ENCODE measurements around the gene POLDIP3.
A peak's percentile ranks its signal among the peaks of the same experiment; 100 is the strongest.

The POLDIP3 gene

DNA sequence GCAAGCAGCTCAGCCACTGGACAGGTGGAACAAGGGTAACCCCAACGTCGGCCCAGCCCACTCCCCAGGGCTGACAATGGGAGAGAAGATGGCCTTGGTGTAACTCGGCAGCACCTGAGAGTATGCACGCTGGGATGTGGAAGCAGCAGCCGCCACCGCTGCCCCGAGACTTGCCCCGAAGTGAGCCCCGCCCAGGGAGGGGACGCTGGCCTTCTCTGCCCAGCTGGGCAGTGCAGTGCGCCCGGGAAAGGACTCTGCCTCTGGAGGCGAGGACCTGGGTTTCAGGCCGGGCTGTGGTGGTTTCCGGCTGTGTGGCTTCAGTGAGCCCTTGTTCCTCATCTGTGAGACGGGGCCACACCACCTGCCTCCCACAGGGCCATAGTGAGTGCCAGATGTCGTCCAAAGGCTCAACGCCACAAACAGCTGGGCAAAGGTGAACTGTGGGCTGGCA is 8.6 kb upstream of the POLDIP3 start:
- H3K79me1 ChIP-seq (ENCODE audit: low read length), result no peaks in the 10 kb centered on the region
- H2BK5ac ChIP-seq (ENCODE audit: low read length), result no peak overlapping the region
- no peak overlapping the region for H2AK5ac ChIP-seq (ENCODE audit: low read length)
- H4K8ac ChIP-seq (ENCODE audit: low read depth, low read length), result no peak overlapping the region
- no peak for DNase-seq
- no peaks in the 10 kb centered on the region for H3K4me1 ChIP-seq (ENCODE audit: control insufficient read depth, low read depth, low read length)
- H3K23ac ChIP-seq (ENCODE audit: low read length), result no peak overlapping the region
- no peaks in the 10 kb centered on the region for H3K79me2 ChIP-seq (ENCODE audit: control insufficient read depth, insufficient read depth, low read length)
- H3K18ac ChIP-seq (ENCODE audit: low read length), result no peak overlapping the region
- WGBS (ENCODE audit: extremely low coverage, insufficient coverage, low lambda C conversion rate), result no CpG with 5 or more reads among the region's 18 CpGs
- H2BK120ac ChIP-seq (ENCODE audit: low read depth, low read length), result no peak overlapping the region
- H3K36me3 ChIP-seq (ENCODE audit: control insufficient read depth, insufficient read depth, low read length), result peaks cover 12% of the 10 kb centered on the region
- H4K5ac ChIP-seq (ENCODE audit: low read length), result no peak overlapping the region
- no peak overlapping the region for H3K4me3 ChIP-seq (ENCODE audit: low read length)
- H3K27ac ChIP-seq (ENCODE audit: low read depth, low read length), result no peak overlapping the region
- H3K9ac ChIP-seq (ENCODE audit: low read length), result no peak overlapping the region
- no peak overlapping the region for H3K4me2 ChIP-seq (ENCODE audit: low read length)
- no peaks in the 10 kb centered on the region for H3K27me3 ChIP-seq (ENCODE audit: insufficient read depth, low read length, poor library complexity)
- no peak overlapping the region for H2BK15ac ChIP-seq (replicated peaks; ENCODE audit: low read depth)
- no peak overlapping the region for H3K4ac ChIP-seq (ENCODE audit: low read depth, low read length)
- H3K56ac ChIP-seq (ENCODE audit: low read length), result no peak overlapping the region

DNA sequence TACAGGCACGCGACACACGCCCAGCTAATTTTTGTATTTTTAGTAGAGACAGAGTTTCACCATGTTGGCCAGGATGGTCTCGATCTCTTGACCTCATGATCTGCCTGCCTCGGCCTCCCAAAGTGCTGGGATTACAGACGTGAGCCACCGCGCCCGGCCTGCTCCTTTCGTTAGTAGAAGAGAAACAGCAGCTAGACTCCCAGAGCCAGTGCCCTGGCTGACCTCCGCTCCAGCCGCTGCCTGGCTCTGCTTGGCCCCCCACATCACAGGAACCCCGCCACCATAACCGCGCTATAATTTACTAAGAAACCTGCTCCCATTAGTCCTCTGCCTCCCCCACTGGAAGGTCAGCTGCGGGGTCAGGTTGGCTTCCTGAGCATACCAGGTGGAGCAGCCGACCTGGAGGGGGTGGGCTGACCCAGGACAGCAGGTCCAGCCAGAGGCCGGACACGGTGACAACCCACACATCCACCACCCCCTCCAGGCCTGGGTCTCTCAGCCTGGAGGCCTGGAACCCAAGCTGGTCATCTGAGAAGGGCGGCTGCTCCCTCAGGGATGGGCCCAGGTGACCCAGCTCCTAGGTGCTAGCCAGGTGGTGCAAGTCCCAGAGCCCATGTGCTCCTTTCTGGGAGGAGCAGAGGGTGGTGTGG is 7.5 kb upstream of the POLDIP3 start:
- H2AK5ac ChIP-seq (ENCODE audit: low read length), result no peak overlapping the region
- H3K27me3 ChIP-seq (ENCODE audit: insufficient read depth, low read length, poor library complexity), result no peaks in the 10 kb centered on the region
- H3K79me2 ChIP-seq (ENCODE audit: control insufficient read depth, insufficient read depth, low read length), result no peaks in the 10 kb centered on the region
- no peak overlapping the region for H3K4me3 ChIP-seq (ENCODE audit: low read length)
- DNase-seq, result no peak
- H4K8ac ChIP-seq (ENCODE audit: low read depth, low read length), result no peak overlapping the region
- H4K5ac ChIP-seq (ENCODE audit: low read length), result no peak overlapping the region
- H3K4ac ChIP-seq (ENCODE audit: low read depth, low read length), result no peak overlapping the region
- no peak overlapping the region for H3K23ac ChIP-seq (ENCODE audit: low read length)
- H3K9ac ChIP-seq (ENCODE audit: low read length), result no peak overlapping the region
- no peaks in the 10 kb centered on the region for H3K4me1 ChIP-seq (ENCODE audit: control insufficient read depth, low read depth, low read length)
- H3K18ac ChIP-seq (ENCODE audit: low read length), result no peak overlapping the region
- peaks cover 7% of the 10 kb centered on the region for H3K36me3 ChIP-seq (ENCODE audit: control insufficient read depth, insufficient read depth, low read length)
- no peak overlapping the region for H2BK120ac ChIP-seq (ENCODE audit: low read depth, low read length)
- H3K4me2 ChIP-seq (ENCODE audit: low read length), result no peak overlapping the region
- no peaks in the 10 kb centered on the region for H3K79me1 ChIP-seq (ENCODE audit: low read length)
- WGBS (ENCODE audit: extremely low coverage, insufficient coverage, low lambda C conversion rate), result no CpG with 5 or more reads among the region's 20 CpGs
- no peak overlapping the region for H3K27ac ChIP-seq (ENCODE audit: low read depth, low read length)
- no peak overlapping the region for H2BK5ac ChIP-seq (ENCODE audit: low read length)
- no peak overlapping the region for H3K56ac ChIP-seq (ENCODE audit: low read length)
- H2BK15ac ChIP-seq (replicated peaks; ENCODE audit: low read depth), result no peak overlapping the region

- Histone ChIP-seq H3K4me1 (ENCODE audit: control insufficient read depth, low read depth, low read length) (no peaks in the 10 kb centered on the region), H3K36me3 (ENCODE audit: control insufficient read depth, insufficient read depth, low read length) (peaks cover 5% of the 10 kb centered on the region), H2BK5ac (ENCODE audit: low read length) (no peak overlapping the region), H3K4me2 (ENCODE audit: low read length) (no peak overlapping the region), H4K5ac (ENCODE audit: low read length) (no peak overlapping the region), H3K56ac (ENCODE audit: low read length) (no peak overlapping the region), H3K23ac (ENCODE audit: low read length) (no peak overlapping the region), H4K8ac (ENCODE audit: low read depth, low read length) (no peak overlapping the region), H2AK5ac (ENCODE audit: low read length) (no peak overlapping the region), H3K18ac (ENCODE audit: low read length) (no peak overlapping the region), H3K4ac (ENCODE audit: low read depth, low read length) (no peak overlapping the region), H3K27me3 (ENCODE audit: insufficient read depth, low read length, poor library complexity) (no peaks in the 10 kb centered on the region), H3K27ac (ENCODE audit: low read depth, low read length) (no peak overlapping the region), H2BK120ac (ENCODE audit: low read depth, low read length) (no peak overlapping the region), H2BK15ac (replicated peaks; ENCODE audit: low read depth) (no peak overlapping the region), H3K9ac (ENCODE audit: low read length) (no peak overlapping the region), H3K79me1 (ENCODE audit: low read length) (no peaks in the 10 kb centered on the region), H3K4me3 (ENCODE audit: low read length) (no peak overlapping the region), H3K79me2 (ENCODE audit: control insufficient read depth, insufficient read depth, low read length) (no peaks in the 10 kb centered on the region)
- no CpG with 5 or more reads among the region's 11 CpGs for WGBS (ENCODE audit: extremely low coverage, insufficient coverage, low lambda C conversion rate)
- peak; percentile 93 for DNase-seq
Measured at GRCh38 chr22:42621505-42622002, 6.9 kb upstream of the POLDIP3 start.

DNA sequence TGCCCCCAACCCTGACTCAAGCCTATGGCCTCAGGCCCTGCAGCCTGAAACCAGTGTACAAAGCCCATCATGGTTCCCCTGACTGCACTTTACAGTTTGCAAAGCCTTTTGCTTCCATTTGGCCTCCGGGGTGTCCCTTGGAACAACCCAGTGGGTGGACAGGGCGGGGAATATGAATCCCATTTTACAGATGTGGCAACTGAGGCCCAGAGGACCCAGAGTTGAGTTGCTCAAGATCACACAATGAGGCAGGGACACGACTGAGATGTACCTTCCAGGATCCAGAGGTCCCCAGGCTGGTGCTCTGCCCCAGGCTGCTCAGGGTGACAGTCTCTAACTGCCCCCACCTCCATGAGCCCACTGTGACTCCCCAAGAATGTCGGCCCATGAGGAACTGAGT is 5.4 kb upstream of the POLDIP3 start:
- Histone ChIP-seq H3K79me1 (ENCODE audit: low read length) (no peaks in the 10 kb centered on the region), H2AK5ac (ENCODE audit: low read length) (no peak overlapping the region), H3K36me3 (ENCODE audit: control insufficient read depth, insufficient read depth, low read length) (peaks cover 2% of the 10 kb centered on the region), H3K4me2 (ENCODE audit: low read length) (no peak overlapping the region), H3K9ac (ENCODE audit: low read length) (no peak overlapping the region), H3K4ac (ENCODE audit: low read depth, low read length) (no peak overlapping the region), H4K5ac (ENCODE audit: low read length) (no peak overlapping the region), H3K4me1 (ENCODE audit: control insufficient read depth, low read depth, low read length) (no peaks in the 10 kb centered on the region), H3K27me3 (ENCODE audit: insufficient read depth, low read length, poor library complexity) (no peaks in the 10 kb centered on the region), H3K4me3 (ENCODE audit: low read length) (no peak overlapping the region), H2BK5ac (ENCODE audit: low read length) (no peak overlapping the region), H3K23ac (ENCODE audit: low read length) (no peak overlapping the region), H3K56ac (ENCODE audit: low read length) (no peak overlapping the region), H3K18ac (ENCODE audit: low read length) (no peak overlapping the region), H4K8ac (ENCODE audit: low read depth, low read length) (no peak overlapping the region), H2BK15ac (replicated peaks; ENCODE audit: low read depth) (no peak overlapping the region), H2BK120ac (ENCODE audit: low read depth, low read length) (no peak overlapping the region), H3K79me2 (ENCODE audit: control insufficient read depth, insufficient read depth, low read length) (no peaks in the 10 kb centered on the region), H3K27ac (ENCODE audit: low read depth, low read length) (no peak overlapping the region)
- no CpG with 5 or more reads among the region's 4 CpGs for WGBS (ENCODE audit: extremely low coverage, insufficient coverage, low lambda C conversion rate)
- DNase-seq, result no peak

DNA sequence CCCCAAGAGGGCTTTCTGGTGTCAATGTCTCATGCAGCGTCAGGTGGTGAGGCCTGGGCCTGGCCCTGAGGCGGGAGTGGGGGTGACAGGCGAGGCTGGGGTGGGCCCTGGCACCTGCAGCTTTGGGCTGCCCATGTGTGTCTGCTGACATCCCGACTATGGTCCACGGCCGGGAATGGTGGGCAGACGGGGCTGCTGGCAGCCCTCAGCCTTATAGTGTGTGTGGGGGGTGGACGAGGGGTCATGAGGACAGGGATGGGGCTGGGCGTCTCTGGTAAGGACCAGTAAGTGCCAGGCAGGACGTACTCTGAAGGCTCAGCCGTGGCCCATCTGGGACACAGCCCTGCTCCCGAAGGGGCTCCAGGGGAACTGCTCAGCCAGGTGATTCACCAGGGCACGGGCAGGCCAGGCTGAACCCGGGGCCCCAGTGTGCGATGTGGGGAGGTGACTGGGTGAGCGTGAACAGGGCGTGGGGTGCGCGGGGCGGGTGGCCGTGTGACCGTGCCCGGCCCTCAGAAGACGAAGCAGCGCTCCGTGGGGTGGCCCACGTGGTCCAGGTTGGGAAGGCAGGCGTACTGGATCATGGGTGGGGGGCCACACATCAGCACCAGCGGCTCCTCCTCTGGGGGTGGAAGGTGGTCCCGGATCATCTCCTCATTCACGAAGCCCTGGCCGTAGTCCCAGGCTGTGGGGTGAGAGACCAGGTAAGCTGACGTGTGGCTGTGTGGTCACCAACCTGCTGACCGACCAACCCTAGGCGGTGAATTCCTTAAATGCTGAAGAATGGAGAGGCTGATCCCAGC is 4.8 kb upstream of the POLDIP3 start:
- Histone ChIP-seq H3K79me1 (ENCODE audit: low read length) (no peaks in the 10 kb centered on the region), H3K9ac (ENCODE audit: low read length) (no peak overlapping the region), H3K79me2 (ENCODE audit: control insufficient read depth, insufficient read depth, low read length) (no peaks in the 10 kb centered on the region), H3K23ac (ENCODE audit: low read length) (no peak overlapping the region), H3K4me1 (ENCODE audit: control insufficient read depth, low read depth, low read length) (no peaks in the 10 kb centered on the region), H4K5ac (ENCODE audit: low read length) (no peak overlapping the region), H3K27me3 (ENCODE audit: insufficient read depth, low read length, poor library complexity) (no peaks in the 10 kb centered on the region), H2BK5ac (ENCODE audit: low read length) (no peak overlapping the region), H2BK15ac (replicated peaks; ENCODE audit: low read depth) (no peak overlapping the region), H2AK5ac (ENCODE audit: low read length) (no peak overlapping the region), H3K36me3 (ENCODE audit: control insufficient read depth, insufficient read depth, low read length) (peaks cover 2% of the 10 kb centered on the region), H3K56ac (ENCODE audit: low read length) (no peak overlapping the region), H3K4ac (ENCODE audit: low read depth, low read length) (no peak overlapping the region), H3K18ac (ENCODE audit: low read length) (no peak overlapping the region), H4K8ac (ENCODE audit: low read depth, low read length) (no peak overlapping the region), H3K27ac (ENCODE audit: low read depth, low read length) (no peak overlapping the region), H2BK120ac (ENCODE audit: low read depth, low read length) (no peak overlapping the region), H3K4me3 (ENCODE audit: low read length) (no peak overlapping the region), H3K4me2 (ENCODE audit: low read length) (no peak overlapping the region)
- DNase-seq, result no peak
- WGBS (ENCODE audit: extremely low coverage, insufficient coverage, low lambda C conversion rate), result no CpG with 5 or more reads among the region's 35 CpGs

Measured in mesendoderm (in vitro differentiated cells).